NCI-H2196 (cell line): ENCODE measurements around the gene IQCK.
"Not testable (repeated sequence)": the region's sequence is repeated elsewhere in the genome, so short reads cannot be mapped to it uniquely, and the experiment has no call there.

Experiments used
- DNase-seq: peaks from one replicate; lab custom pipeline; 2025; ENCODE audit not compliant: unreplicated experiment; lab: John Stamatoyannopoulos, UW

Gene IQCK, protein sequence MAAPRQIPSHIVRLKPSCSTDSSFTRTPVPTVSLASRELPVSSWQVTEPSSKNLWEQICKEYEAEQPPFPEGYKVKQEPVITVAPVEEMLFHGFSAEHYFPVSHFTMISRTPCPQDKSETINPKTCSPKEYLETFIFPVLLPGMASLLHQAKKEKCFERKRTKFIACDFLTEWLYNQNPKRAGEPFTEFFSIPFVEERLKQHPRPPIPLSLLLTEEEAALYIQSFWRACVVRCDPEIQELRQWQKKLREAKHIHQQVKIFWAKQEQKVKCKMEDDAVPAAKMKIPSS

DNA sequence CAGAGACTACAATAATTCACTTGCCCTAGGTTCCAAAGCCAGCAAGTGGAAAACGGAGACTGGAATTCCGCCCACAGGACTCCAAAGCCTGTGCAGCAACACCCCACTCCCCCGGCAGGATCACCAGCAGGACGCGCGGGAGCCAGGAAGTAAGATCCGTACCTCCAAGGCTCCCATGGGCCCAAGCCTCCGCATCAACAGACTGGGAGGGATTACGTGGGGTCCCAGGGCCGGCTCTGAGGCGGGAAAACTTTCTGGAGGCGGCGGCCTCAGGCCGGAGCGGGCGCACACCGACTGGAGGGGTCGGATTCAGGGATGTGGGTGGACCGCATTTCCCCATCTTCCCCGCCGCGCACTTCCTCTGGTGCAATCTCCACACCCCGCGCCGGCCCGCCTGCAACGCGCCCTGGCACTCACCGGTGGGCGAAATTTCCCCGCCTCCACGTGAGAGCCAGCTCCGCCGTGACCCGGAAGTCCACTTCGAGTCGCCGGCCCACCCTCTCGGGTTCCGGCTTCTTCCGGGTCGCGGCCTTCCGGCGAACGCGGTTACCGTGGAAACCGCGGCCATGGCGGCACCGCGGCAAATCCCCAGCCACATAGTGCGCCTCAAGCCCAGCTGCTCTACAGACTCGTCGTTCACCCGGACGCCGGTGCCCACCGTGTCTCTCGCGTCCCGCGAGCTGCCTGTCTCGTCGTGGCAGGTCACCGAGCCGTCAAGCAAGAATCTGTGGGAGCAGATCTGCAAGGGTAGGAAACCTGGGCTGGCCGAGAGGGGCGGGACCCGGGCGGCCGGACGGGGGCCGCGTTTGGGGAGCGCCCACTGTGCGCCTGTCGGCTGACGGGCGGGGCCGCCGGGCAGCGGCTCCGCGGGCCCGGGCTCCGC lies at the start of gene IQCK, which contains the start of gene KNOP1:
Gene IQCK, plus strand, starts transcription at position 531 of the 883 bp plus-strand sequence. Its CDS starts 36 bp downstream, at position 567.
Gene KNOP1, minus strand, starts transcription at position 487 of the 883 bp plus-strand sequence. CDS start 3,192 bp downstream, outside the sequence.
- DNase-seq = peak; percentile 90

DNA sequence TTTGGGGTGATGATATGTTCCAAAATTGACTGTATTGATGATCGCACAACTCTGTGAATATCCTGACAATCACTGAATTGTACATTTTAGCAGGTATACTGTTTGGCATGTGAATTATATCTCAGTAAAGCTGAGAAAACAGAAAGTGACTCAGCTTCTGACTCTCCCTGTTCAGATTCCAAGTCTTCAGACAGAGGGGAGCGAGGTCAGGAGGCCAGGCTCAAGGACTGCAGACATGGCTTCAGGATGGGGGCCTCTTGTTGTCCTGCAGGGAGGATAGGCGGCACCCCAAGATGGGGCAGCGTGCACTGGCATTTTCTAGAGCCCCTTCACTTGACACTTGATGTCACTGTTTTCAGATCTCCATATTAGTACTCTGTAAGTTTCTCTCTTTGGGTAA lies 45.7 kb upstream of the IQCK start:
- DNase-seq = no peak

DNA sequence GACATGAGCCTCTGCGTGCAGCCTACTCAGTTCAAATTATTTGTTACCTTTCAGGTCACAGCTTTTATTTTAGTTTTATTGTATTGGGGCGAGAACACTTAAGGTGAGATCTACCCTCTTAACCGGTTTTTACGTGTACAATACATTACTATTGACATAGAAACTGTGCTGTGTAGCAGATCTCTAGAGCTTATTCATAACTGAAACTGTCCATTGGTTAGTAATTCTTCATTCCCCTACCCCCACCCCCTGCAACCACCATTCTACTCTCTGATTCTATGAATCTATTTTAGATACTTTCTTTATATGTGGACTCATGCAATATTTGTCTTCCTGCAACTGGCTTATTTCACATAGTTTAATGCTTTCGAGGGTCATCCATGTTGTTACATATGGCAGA lies 43.6 kb upstream of the IQCK start:
- DNase-seq = no peak

DNA sequence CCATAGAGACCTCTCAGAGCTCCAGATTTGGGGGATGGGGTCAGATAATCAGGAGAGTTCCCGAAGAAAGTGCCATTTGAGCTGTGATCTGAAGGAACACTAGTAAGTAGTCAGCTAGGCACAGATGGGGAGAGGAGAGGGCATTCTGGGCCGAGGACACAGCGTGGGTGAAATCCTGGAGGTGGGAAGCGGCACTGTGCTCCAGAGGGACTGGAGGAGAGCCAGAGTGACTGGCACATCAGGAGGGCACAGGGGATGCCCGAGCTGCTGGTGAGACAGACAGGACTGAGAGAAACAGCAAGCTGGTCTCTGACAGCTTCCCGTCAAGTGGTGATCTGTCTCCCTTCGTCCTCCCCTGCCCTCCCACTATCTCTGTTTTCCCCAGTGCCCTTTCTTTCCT lies 40.7 kb upstream of the IQCK start:
- no peak for DNase-seq

DNA sequence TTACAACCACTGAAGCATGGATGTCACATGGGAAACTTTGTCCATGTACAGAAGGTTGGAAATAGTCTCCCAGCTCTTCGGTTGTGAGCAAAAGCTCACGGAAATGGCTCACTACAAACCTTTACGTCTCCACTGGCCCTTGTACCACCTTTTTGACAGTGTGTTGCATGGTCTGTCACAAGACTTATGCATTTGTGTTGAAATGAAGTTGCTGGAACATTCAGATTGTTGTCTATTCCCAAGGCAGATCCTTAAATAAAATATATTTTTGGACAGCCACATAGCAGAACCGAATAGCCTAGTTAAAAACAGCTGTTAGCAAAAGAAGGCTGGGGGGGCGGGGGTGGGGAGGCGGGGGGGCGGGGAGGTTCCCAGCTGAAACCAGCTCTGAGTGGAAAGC lies 39.3 kb upstream of the IQCK start:
- no peak for DNase-seq

DNA sequence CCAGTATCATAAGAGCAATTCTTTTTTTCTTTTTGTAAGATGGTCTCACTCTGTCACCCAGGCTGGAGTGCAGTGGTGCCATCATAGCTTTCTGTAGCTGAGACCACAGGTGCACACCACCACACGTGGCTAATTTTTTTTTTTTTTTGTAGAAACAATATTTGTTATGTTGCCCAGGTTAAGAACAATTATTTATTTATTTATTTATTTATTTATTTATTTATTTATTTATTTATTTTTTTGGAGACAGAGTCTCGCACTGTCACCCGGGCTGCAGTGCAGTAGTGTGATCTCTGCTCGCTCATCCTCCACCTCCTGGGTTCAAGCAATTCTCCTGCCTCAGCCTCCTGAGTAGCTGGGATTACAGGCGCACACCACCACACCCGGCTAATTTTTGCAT lies 38.8 kb upstream of the IQCK start:
- DNase-seq = not testable (repeated sequence)

DNA sequence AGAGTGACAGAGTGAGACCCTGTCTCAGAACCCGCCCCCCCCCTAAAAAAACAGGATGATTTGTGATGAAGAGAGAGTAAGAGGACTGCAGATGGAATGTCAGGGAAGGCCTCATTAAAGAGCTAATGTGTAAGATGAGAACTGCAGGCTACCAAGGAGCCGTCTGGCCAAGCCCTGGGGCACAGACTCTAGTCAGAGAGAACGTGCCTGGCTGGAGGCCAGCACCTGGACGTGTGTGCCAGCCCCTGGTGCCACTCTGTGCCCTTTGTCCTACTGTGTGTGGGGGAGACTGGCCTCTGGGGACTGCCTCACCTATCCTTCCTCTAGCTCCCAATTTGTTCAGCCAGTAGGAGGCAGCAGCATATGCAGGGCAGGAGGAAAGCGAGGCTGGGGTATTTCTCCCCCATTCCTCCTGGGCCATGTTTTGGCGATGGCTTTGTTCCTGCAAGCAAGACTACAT lies 37.2 kb upstream of the IQCK start:
- peak; percentile 59 for DNase-seq

DNA sequence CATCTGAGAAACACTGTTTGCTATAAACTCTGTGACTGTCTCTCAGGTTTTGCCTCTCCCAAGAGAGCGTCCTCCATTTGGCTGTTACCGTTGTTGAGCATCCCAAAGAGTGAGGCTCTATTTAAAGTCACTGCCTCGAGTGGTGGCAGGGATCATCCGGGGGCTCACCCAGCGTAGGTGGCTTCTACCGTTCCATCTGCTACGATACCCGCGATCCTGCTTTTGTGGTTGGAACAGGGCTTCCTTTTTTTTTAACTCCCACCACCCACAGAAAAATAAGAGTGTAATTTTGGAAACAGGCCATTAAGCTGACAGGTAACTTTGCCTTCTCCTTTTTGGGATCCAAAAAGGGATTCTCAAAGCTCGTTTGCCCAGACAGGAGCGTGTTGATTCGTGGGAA lies 36.4 kb upstream of the IQCK start:
- DNase-seq = no peak

DNA sequence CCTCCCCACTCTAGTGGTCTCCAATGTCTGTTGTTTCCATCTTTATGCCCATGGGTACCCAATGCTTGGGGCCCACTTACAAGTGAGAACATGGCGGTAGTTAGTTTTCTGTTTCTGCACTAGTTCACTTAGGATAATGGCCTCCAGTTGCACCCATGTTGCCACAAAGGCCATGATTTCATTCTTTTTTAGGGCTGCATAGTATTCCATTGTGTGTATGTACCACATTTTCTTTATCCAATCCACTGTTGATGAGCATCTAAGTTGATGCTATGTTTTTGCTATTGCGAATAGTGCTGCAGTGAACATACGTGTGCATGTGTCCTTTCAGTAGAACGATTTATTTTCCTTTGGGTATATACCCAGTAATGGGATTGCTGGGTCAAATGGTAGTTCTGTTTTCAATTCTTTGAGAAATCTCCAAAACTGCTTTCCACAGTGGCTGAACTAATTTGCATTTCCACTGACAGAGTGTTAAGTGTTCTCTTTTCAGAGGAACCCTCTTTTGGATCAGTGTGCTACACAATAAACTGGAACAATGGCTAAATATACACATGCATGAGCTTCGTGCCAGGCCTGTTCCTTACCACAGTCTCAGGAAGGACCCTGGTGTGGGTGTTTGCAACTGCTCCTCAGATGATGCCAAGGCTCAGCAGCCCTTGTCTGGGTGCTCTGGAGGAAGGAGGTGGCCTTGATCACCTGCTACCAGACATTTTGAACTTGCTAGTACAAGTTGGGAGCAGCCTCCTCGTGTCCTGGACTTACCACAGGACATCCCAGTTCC lies 34.4 kb upstream of the IQCK start:
- no peak for DNase-seq

DNA sequence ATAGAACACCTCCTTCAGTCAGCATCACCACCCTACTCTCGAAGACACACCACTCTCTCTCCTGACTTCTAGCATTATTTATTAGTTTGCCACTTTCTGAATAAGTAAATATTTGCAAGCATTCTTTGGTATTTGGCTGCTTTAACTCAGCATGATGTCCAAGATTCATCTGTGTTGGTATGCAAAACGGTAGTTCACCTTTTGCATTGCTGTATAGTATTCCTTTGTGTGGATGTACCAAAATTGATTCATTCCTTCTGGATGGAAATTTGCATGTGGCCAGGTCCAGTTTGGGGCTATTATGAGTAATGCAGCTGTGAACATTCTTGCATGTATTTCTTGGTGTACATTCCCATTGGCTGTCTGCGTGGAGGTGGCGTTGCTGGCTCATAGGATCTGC lies 32.9 kb upstream of the IQCK start:
- DNase-seq = no peak

DNA sequence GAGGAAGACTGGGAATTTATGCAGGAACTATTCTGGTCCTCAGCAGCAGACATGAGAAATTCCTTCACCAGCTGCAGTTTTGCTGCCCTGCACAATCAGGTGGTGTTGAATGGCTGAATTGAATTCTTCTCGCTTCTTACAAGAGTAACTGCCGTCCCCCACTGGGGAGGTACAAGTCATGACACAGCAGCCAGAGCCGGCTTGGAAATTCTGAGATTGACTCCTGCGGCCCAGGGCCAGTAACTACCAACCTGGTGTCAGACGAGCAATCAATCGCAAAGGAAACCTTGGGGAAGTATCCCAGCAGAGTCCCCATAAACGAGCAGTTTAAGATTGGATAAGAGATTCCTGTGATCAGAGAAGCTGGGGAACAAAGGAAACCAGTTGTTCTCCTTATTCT lies 30.8 kb upstream of the IQCK start:
- DNase-seq = no peak

DNA sequence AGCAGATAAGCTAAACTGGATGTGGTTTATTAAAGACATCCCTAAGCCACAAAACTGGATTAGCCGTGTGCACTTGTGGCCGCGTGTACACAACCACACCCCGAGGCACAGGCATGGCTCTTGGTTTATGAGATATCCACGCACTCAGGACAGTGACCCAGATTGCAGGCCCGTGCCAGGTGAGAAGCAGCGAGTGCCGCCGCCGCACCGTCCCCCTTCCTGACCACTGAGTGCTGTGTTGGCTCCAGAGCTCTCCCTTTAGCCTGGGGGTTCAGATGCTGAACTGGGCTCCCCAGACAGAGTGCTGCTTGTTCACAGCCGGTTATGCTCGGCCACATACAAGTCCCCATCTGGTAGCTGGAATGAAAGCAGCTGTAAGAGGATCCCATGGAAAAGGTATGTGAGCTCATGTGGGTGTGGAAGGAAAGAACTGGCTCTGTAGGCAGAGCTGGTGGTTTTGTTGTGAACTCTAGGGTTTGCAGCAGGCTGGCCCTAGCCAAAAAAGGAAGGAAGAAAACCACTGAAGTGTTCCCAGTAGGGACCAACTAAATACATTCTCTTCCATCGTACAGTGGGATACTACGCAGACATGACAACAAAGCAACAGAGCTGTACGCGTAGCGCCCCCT lies 29.6 kb upstream of the IQCK start:
- no peak for DNase-seq

DNA sequence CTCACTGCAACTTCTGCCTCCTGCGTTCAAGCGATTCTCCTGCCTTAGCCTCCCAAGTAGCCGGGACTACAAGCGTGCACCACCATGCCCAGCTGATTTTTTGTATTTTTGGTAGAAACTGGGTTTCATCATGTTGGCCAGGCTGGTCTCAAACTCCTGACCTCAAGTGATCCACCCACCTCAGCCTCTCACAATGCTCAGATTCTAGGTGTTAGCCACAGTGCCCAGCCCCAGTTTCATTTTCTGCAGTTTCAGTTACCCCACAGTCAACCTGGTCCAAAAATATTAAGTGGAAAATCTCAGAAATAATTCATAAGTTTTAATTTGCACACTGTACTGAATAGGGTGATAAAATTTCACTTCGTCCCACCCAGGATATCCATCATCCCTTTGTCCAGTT lies 28.7 kb upstream of the IQCK start:
- no peak for DNase-seq

DNA sequence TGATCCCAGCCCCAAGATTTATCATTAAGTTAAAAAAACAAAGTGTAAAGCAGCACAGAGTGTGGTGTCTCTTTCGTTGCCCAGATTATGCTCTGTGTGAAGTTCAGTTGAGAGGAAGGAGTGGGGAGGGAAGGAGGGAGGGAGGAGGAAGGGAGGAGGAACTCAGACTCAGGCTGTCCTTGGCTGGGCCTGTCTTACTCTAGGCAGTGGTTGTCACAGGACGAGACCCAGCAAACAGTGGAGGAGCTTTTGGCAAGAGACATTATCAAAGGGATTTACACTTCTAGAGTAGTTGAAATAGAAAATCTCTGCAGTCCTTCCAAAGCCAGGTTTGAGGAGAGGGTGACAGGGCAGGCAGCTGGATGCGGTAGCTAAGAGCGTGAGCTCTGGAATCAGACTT lies 27.9 kb upstream of the IQCK start:
- no peak for DNase-seq

DNA sequence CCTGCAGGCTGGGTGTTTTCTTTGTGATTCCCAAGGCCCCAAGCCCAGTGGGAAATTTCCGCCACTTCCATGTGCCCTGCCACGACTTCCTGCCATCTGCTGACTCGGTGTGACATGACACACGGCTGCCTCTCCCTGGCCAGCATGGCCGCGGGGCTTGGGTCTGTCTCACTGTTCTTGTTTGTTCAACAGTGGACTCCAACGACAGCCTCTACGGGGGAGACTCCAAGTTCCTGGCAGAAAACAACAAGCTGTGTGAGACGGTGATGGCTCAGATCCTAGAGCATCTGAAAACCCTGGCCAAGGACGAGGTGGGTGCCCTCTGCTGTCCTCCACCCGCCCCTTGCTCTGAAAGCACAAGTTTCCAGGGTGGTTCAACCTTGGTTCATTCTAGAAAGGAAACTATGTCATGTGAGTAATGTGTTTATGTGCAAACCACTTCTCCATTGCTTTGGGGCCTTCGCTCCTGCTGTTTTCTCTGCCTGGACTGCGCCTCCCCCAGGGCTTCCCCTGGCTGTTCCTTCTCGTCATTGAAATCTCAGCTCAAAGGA lies 26.8 kb upstream of the IQCK start:
- no peak for DNase-seq

DNA sequence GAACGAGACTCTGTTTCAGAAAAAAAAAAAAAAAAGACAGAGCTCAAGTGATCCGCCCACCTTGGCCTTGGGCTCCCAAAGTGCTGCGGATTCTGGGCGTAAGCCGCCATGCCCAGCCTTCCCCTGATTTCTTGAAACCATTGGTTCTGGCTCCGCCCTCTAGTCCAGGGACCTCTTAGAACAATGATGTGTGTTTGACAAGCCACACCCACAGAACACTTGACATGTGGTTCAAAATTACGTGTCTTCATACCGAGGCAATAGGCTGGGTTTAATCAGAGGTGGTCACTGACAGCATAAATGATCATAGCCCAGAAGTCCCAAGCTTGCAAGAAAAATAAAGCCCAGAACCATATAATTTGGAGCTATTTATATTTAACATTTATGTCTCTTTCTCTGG lies 23.1 kb upstream of the IQCK start:
- DNase-seq = no peak

DNA sequence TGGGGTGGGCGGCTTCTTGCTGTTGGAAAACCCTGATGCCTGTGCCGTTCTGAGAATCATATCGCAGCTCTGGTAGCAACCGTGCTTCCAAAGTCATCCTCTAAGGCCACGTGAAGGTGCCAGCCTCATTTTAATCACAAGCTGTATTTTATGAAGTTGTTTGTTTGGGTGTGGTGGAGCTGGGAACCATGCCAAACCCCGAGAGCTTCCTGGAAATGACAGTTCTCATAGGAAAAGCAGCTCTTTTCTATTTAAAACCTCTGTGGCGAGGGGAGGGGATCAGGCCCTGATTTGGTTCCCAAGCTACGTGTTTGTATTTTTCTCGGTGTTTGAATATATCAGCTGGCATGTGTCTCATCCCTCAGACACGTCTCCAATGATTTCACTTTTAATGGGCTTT lies 21.7 kb upstream of the IQCK start:
- DNase-seq = peak; percentile 81

DNA sequence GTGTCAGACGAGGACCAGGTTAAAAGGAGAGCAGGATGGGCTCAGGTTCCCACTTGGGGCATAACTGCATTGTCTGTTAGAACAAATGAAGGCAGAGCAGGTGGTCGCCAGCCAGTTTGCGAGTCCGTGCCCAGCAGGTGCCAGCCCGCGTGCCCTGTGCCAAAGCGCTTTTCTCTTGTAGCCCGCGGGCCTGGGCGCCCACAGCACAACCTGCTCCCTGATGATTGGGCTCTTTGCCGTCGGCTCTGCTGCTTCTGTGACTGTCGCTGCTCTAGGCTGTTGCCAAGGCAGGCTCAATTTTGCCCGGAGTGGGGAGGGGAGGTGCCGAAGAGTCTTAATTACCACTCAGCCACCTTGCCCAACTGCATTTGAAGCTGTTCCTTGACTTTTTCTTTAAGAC lies 21.1 kb upstream of the IQCK start:
- DNase-seq = peak; percentile 64

DNA sequence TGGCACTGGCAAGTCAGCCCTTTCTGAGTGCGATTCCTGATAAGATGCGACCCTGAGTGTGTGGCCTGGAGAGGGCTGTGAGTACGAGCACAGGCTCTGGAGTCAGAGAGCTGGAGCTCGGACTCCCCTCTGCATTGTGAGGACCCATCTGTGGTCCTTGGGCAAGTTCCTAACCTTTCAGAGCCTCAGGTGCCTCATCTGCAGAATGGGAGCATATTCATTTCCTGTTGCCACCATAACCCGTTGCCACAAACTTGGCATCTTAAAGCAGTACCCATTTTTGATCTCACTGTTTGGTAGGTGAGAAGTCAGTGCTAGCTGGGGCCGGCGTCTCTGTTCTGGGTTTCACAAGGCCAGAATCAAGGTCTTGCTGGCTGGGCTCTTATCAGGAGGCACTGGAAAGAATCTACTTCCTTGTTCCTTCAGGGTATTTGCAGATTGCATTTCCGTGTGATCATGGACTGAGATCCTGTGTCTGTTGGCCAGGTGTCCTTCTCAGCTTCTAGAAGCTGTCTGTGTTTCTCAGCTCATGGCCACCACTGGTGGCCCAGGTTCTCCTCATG lies 20.2 kb upstream of the IQCK start:
- peak; percentile 17 for DNase-seq
